KOPT-K1 (cell line): Measurements from ENCODE around the gene MTA2.

Experiments
- H3K27ac ChIP-seq: fragments of 200-600 bp; sonication (generic); 2 replicates; pipeline ENCODE4 v1.5.1; 2016; ENCODE audit warnings: antibody characterized with exemption, mild to moderate bottlenecking, low read depth, low read length; ENCODE audit not compliant: poor library complexity, severe bottlenecking
- H3K36me3 ChIP-seq: fragments of 200-600 bp; sonication (generic); 2 replicates; pipeline ENCODE4 v1.5.1; 2017; ENCODE audit warnings: antibody characterized with exemption, mild to moderate bottlenecking, low read length, moderate library complexity; ENCODE audit not compliant: insufficient read depth
- H3K9me3 ChIP-seq: fragments of 200-600 bp; sonication (generic); 2 replicates; pipeline ENCODE4 v1.5.1; 2017; ENCODE audit warnings: antibody characterized with exemption, low read length, mild to moderate bottlenecking; ENCODE audit not compliant: insufficient read depth, poor library complexity, severe bottlenecking

MTA2 gene

DNA sequence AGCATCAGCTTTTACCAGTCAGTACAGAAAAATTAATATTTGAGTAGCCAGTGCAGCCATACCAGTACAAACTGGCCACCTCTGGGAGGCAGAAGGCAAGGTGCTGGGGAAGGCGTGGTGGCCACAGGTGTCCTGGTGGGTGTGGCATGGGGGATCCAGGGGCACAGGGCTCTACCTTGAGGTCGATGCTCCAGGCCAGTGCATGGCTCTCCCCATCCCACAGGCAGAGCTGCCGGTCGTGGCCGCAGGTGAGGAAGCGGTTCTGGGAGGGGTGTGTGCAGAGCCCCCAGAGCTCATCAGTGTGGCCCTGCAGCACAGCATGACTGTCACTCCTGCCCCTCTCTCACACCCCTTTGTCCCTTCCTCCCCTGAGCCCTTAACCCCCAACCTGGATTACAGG is 3.8 kb upstream of the MTA2 start:
- H3K9me3 ChIP-seq, result no peaks in the 10 kb centered on the region
- H3K36me3 ChIP-seq, result peaks cover 51% of the 10 kb centered on the region
- no peak overlapping the region for H3K27ac ChIP-seq

DNA sequence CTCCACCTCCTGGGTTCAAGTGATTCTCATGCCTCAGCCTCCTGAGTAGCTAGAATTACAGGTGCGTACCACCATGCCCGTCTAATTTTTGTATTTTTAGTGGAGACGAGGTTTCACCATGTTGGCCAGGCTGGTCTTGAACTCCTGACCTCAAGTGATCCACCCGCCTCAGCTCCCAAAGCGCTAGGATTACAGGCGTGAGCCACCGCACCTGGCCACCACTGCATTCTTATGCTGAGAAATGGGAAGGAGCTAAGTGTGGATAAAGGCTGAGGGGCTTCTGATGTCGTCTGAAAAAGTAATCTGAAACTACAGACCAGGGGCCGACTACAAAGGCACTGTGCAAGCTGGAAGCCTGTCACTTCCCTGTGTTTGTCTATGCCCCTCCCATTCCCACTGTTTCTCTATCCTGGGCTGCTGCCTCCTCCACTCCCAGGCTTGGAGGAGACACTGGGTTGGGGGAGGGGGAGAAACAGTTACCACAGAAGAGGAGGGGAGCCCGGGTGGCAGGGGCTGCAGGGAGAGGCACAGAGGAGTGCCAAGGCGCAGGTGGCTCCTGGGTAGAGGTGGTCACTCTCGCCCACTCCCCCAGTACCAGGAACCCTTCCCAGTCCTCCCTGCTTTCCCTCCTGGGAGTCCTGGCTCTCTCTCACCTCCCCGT is 2.9 kb upstream of the MTA2 start:
- Histone ChIP-seq H3K36me3 (peaks cover 48% of the 10 kb centered on the region), H3K27ac (no peak overlapping the region), H3K9me3 (no peaks in the 10 kb centered on the region)

DNA sequence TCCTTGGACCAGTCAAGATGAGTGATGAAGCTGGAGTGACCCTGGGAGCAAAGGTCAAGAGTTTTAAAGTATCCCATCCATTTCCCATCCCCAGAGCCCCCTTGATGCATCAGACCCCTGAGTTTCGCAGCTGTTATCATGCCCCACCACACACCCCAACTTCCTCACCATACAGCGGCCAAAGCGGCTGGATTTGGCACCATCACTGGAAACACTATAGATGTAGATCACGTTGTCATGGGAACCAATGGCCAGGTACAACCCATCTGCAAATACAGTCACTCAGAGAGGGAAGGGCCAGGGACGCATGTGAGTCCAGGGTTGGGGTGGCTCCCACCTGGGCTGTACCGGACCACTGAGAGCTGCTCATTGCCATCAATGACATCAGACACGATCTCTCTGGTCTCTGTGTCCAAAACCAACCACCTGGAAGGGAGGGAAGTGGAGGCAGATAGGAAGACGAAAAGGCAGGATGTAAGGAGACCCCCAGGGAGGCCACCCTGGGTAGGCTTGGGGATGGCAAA is 2.2 kb upstream of the MTA2 start:
- Histone ChIP-seq H3K27ac (no peak overlapping the region), H3K36me3 (peaks cover 48% of the 10 kb centered on the region), H3K9me3 (no peaks in the 10 kb centered on the region)

DNA sequence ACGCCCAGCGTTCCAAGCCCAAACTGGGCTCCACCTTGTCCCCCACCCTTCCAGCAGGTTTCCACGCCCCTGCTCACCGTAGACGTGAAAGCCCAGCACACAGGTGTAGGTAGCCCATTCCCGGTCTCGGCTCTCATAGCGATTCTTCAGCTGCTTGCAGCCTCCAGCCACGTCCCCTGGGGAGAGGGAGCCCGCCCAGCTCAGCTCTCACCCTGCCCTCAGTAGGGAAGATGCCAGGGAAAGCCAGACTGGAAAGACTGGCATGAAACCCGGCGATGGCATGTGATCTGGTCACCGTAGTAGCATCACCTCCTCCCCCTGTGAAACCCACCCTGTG is 1.4 kb upstream of the MTA2 start:
- Histone ChIP-seq H3K27ac (no peak overlapping the region), H3K9me3 (no peaks in the 10 kb centered on the region), H3K36me3 (peaks cover 48% of the 10 kb centered on the region)

DNA sequence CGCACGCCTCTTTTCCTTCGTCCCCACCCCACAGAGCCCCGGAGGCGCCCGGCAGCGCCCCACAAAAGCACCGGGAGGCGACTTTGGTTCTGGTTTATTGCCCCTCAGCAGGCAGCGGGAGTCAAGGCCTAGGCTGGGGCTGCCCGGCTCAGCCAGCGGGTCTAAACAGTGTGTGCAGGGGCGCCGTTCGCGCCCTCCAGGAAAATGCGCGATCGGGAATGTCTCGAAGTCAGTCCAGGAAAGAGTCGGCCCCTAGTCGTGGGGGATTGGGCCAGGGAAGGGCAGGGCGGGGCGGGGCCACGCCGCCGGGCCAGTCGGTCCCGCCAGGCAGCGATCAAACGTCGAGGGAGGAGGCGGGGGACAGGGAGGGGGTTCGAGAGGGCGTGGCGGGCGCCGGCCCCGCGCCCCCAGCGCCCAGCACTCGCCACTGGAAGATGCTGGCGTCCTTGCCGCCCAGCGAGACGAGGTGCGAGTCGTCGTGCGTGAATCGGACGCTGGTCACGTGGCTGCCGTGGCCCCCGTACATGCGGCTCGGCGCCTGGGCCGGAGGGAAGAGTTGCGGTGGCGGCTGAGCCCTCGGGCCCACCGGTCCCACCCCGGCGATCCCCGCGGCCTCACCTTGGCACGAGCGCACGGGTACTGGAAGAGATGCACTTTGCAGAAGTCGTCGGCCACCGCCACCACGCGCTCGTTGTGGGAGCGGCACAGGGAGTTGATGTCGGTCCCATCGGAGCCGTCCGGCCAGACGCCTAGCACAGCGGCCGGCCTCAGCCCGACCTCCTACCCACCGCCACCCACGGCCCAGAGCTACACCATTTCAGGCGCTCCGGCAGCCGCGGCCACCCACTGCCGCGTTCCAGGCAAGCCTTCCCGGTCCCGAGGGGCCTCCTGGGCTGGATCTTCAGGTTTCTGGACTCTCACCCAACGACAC is 741 bp upstream of the MTA2 start:
- no peaks in the 10 kb centered on the region for H3K9me3 ChIP-seq
- peaks cover 48% of the 10 kb centered on the region for H3K36me3 ChIP-seq
- H3K27ac ChIP-seq, result peak overlapping the region; percentile 95

DNA sequence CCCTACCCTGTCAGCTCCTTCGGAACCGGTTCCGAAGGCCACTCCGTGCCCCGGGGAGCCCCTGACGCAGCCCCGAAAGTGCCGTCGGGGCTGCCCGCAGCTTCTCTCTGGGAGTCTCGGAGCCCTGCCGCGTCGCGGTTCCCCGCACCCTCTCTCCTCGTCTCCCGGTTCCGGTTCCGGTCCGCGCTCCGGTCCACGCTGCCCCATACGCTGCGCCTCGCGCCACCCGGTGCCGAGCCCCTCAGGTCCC is 618 bp downstream of the MTA2 start:
- peaks cover 50% of the 10 kb centered on the region for H3K36me3 ChIP-seq
- peak overlapping the region; percentile 95 for H3K27ac ChIP-seq
- no peaks in the 10 kb centered on the region for H3K9me3 ChIP-seq

DNA sequence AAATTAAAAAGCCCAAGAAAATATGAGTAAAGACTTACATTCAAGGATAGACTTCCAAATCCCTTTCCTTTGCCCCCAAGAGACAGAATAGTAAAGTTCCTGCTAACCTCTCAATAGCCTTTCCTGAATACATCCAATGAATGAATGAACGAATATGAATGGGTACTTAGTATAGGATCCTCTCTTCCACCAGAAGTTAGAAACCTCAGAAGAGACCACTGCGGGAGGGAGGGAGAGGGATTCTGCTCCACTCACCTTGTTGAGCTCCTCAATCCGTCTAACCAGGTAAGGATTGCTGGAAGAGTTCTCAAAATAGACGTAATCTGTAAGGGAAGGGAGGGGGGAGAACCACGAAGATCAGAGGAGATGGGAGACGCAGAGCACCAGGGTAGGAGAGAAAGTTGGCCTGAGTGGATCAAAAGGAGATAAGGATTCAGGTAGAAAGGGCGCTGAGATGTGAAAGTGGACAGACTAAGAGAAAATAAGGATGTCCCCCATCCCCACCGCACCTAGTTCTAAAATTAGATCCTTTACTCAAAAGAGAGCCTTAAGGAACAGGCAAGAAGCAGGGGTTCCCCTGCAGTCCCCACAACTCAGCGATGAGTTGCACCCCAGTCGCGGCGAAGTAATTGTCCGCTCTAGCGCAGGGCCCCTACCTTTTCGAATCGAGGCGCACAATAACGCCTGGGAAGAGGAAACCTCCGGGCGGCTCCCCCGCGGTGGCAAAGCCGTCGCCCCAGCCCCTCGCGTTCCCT is 1.1 kb downstream of the MTA2 start:
- H3K36me3 ChIP-seq, result peaks cover 50% of the 10 kb centered on the region
- peak overlapping the region; percentile 95 for H3K27ac ChIP-seq
- H3K9me3 ChIP-seq, result no peaks in the 10 kb centered on the region

DNA sequence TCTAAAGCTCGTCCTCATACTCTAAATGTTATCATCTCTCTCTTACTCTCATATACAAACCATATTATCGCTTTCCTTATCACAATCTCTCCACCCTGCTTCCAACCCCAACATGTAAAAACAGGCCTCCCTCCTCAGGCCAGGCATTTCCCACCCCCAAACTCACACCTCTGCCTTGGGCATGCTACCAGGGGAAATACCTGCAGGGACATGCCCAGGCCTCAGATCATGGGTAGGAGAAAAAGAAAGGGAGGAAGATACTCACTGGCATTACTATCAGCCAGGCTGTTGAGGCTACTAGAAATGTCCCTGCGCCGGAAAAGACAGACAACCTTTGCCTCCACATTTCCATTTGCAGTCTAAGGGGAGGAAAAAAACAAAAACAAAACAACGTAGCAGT is 1.8 kb downstream of the MTA2 start:
- H3K36me3 ChIP-seq, result peaks cover 50% of the 10 kb centered on the region
- no peaks in the 10 kb centered on the region for H3K9me3 ChIP-seq
- peak overlapping the region; percentile 95 for H3K27ac ChIP-seq

DNA sequence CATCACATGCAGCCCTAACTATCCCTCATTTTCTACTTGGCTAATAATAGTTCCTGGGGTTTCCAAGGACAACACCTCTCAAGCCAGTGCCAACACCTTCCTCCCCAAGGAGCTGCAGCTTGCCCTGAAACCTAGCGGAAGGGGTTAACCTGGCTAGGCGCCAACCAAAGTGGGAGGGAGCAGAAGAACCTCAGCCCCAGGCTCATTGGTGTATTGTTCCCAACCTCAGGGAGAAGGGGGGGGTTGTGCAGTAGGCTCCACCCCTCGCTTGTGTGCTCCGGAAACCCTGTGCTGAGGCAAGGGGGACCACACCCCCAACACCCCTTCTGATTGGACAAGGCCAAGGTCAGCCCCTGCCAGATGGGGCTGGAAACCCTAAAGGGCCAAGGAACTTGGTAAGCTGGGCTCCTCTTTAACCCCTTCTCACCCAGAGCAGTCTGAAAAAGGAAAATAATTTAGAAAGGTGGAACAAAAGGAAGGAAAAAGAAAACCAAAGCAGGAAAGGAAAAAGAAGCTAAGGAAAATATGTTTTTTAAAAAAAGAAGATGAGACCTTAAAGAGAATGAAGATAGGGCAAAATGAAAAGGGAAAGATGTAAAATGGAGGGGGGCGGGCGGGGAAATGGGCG is 2.5 kb downstream of the MTA2 start:
- Histone ChIP-seq H3K27ac (peak overlapping the region; percentile 95), H3K9me3 (no peaks in the 10 kb centered on the region), H3K36me3 (peaks cover 55% of the 10 kb centered on the region)

DNA sequence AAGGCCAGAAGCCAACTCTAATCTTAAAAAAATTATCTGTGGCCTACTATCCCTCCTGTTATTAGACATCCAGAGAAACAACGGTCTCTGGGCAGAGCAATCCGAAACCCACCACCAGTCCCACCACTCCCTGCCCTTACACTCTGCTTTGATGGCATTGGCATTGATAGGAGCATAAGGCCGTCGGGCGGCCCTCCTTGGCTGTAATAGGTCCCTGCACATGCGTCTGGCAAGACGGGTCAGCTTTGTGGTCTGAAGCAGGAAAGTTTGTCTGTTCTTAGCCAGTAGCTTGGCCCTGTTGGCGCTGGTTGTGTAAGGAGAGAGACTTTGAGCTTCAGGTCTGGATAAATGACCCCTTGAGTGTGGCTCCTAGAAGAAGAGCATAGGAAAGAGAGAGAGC is 6.5 kb downstream of the MTA2 start:
- H3K36me3 ChIP-seq, result peaks cover 66% of the 10 kb centered on the region
- H3K27ac ChIP-seq, result no peak overlapping the region
- H3K9me3 ChIP-seq, result no peaks in the 10 kb centered on the region

DNA sequence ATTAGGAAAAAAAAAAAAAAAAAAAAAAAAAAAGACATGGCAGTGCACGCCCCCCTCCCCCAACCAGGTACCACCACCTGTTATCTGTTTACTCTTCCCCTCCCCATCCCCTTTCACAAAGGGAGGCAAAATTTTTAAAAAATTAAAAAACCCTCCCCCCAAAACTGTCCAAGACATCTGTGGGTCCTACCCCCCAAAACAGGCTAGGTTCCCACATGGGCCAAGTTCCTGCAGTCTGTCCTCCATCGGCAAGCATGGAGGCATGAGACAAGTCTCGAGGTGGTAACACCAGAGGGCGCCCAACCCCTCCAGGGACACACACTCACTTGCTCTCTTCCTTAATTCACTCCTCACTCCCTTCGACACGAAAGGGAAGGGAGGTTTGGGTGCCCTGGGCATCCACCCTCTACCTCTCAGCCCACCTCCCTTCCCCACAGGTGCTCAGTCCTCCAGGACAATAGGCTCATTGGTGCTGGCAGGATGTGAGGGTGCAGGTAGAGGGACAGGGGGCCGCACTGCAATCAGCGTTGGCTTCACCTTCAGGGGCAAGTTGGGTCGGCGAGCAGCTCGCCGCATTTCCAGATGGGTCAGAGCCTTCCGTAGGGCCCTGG is 8.1 kb downstream of the MTA2 start:
- peaks cover 67% of the 10 kb centered on the region for H3K36me3 ChIP-seq
- H3K9me3 ChIP-seq, result no peaks in the 10 kb centered on the region
- H3K27ac ChIP-seq, result no peak overlapping the region

DNA sequence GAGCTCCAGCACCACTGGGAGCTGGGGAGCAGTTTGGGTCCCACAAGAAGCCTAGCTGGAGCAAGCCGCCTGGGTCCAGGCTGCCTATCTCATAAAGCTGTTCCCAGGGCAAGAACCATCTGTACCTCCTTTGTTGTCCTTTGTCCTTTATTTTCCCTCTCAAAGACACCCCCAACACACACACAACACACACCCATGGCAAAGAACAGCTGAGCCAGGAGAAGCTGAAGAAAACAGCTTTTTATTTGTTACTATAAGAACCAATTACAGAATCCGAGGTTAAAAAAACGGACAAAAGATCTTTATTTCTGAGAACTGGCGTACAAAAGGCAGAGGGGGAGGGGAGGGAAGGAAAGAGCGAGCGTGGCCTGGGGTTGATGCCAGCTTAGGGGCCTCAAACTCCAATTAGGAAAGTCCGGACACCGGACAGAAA is 8.7 kb downstream of the MTA2 start:
- H3K27ac ChIP-seq, result peak overlapping the region; percentile 82
- H3K9me3 ChIP-seq, result no peaks in the 10 kb centered on the region
- peaks cover 66% of the 10 kb centered on the region for H3K36me3 ChIP-seq

DNA sequence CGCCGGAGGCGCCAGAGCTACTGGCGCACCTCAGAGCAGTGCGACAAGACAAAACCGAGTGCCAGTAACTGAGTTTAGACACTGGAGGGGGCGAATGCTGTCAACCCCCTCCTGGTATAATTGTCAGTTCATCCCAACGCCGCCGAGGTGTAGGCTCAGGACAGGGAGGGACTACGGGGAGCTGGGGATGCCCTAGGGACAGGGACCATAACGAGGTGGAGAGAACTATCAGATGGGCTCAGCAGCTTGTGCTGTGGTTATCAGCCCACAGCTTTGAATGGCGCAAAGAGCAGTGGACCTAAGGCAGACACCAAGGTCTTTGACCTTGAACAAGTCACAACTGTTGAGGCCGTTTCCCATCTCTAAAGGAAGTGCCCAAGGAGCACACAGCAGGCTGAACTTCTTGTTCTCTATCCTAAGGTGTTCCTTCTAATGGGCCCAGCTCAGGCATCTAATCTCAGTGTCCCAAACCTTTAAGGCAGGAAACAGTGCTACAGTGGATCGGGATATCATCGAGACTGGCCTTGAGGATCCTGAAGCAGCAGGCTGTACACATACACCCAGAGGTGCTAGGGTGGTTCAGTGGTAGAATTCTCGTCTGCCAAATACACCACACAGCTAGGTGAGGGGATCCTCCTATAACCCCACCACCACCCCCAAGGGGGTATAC is 9.4 kb downstream of the MTA2 start:
- Histone ChIP-seq H3K27ac (peak overlapping the region; percentile 82), H3K36me3 (peaks cover 66% of the 10 kb centered on the region), H3K9me3 (no peaks in the 10 kb centered on the region)

DNA sequence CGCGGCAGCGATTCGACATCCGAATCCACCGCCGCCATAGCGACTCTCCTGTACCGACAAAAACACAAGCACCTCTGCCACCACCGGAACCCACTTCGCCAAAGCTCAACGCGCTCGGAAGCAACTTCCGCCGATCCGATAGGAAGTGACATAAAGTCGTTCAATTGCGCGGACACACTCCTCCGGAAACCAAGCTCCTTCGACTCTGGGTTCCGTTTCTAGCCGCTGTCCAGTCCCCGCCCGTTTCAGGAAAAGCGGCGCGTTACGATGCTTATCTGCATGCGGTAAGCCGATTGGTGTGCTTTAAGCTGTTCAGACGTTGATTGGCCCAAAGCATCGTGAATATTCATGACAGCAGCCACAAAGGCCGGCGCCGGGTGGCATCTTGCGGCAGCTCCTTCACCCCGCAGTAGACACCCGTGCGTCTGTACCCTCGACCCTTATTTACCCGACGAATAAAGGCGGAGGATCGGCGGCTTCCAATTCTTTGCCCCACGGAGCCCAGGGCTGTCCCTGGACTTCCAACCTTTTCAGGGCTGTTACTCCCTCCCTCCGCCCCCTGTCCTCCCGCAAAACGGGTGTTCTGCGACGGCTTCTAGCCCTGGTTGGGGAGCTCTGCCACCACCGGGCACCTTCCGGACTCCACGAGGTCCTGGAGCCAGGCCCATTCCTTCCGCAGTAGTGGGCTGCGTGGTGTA is 10.1 kb downstream of the MTA2 start, which contains the start of gene TUT1:
Gene TUT1, minus strand, starts transcription at position 76 of the 698 bp plus-strand sequence. Its CDS starts 38 bp downstream, at position 38.
- Histone ChIP-seq H3K27ac (peak within 1 kb of the TSS; percentile 82), H3K36me3 (peaks cover 66% of the 10 kb centered on the region), H3K9me3 (no peaks in the 10 kb centered on the region)
